ENCODE measurements around the gene PFKFB3.

The PFKFB3 gene

DNA sequence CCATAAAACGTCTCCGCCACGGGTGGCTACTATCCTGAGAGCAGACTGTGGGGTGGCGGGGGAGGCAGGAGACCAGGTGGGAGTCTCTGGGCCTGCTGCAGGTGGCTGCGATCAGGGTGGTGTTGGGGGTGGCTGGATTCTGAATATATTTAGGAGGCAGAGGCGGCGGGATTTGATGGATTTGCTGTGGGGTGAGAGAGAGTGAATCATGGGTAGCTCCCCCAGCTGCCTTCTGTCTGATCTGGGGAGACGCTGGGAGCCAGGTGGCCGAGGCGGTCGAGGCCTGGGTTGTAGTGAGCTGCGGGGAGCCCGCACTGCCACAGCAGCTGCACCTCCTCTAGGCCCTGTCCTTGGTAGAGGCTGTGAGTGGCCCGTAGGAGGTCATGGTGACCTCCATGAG is 48.2 kb upstream of the PFKFB3 start:
- ATAC-seq: no peak
- TF ChIP-seq ISL1 (CRISPR knock-in tag; IDR thresholded peaks at IDR 0.05): no peak
- no peak for TF ChIP-seq ZNF8 (CRISPR knock-in tag; IDR thresholded peaks at IDR 0.05)

DNA sequence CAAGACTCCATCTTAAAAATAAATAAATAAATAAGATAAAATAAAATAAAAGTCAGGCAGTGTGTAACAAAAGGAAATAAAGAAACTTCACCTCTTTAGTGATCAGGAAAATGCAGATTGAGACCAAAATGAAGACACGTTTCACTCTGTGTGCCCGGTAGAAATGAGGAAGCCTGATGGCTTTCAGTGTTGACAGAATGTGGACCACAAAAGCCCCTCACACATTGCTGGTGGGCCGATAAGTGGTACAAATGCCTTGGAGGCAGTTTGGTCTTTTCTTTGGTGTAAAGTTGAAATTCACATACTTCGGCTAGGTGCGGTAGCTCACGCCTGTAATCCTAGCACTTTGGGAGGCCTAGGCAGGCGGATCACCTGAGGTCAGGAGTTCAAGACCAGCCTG is 44.5 kb upstream of the PFKFB3 start:
- TF ChIP-seq, protein P1, sequence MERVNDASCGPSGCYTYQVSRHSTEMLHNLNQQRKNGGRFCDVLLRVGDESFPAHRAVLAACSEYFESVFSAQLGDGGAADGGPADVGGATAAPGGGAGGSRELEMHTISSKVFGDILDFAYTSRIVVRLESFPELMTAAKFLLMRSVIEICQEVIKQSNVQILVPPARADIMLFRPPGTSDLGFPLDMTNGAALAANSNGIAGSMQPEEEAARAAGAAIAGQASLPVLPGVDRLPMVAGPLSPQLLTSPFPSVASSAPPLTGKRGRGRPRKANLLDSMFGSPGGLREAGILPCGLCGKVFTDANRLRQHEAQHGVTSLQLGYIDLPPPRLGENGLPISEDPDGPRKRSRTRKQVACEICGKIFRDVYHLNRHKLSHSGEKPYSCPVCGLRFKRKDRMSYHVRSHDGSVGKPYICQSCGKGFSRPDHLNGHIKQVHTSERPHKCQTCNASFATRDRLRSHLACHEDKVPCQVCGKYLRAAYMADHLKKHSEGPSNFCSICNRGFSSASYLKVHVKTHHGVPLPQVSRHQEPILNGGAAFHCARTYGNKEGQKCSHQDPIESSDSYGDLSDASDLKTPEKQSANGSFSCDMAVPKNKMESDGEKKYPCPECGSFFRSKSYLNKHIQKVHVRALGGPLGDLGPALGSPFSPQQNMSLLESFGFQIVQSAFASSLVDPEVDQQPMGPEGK (CRISPR knock-in tag; IDR thresholded peaks at IDR 0.05; ENCODE audit: borderline replicate concordance): no peak
- TF ChIP-seq ZC3H10 (CRISPR knock-in tag; IDR thresholded peaks at IDR 0.05) (no peak), OSR1 (CRISPR knock-in tag; IDR thresholded peaks at IDR 0.05) (no peak), ZFP3 (CRISPR knock-in tag; IDR thresholded peaks at IDR 0.05) (no peak), BACH2 (CRISPR knock-in tag; IDR thresholded peaks at IDR 0.05; ENCODE audit: borderline replicate concordance) (no peak), GLIS3 (CRISPR knock-in tag; IDR thresholded peaks at IDR 0.05) (no peak)
- TF ChIP-seq, protein P2, sequence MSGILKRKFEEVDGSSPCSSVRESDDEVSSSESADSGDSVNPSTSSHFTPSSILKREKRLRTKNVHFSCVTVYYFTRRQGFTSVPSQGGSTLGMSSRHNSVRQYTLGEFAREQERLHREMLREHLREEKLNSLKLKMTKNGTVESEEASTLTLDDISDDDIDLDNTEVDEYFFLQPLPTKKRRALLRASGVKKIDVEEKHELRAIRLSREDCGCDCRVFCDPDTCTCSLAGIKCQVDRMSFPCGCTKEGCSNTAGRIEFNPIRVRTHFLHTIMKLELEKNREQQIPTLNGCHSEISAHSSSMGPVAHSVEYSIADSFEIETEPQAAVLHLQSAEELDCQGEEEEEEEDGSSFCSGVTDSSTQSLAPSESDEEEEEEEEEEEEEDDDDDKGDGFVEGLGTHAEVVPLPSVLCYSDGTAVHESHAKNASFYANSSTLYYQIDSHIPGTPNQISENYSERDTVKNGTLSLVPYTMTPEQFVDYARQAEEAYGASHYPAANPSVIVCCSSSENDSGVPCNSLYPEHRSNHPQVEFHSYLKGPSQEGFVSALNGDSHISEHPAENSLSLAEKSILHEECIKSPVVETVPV (CRISPR knock-in tag; IDR thresholded peaks at IDR 0.05): no peak

DNA sequence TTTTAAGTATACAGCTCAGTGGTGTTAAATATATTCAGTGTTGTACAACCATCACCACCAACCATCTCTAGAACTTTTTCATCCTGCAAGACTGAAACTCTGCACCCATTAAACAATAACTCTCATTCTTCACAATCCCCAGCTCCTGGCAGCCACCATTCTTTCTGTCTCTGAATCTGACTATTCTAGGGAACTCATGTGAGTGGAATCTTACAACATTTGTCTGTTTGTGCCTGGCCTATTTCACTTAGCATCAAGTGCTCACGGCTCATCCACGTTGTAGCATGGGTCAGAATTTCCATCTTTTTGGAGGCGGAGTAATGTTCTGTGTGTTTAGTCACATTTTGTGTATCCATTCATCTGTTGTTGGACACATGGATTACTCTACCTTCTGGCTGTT is 40.8 kb upstream of the PFKFB3 start:
- no peak for ATAC-seq

More for the DNA sequence above, 44.5 kb upstream of the PFKFB3 start:
- no peak for ATAC-seq

More for the DNA sequence above, 40.8 kb upstream of the PFKFB3 start:
- TF ChIP-seq, protein P3, sequence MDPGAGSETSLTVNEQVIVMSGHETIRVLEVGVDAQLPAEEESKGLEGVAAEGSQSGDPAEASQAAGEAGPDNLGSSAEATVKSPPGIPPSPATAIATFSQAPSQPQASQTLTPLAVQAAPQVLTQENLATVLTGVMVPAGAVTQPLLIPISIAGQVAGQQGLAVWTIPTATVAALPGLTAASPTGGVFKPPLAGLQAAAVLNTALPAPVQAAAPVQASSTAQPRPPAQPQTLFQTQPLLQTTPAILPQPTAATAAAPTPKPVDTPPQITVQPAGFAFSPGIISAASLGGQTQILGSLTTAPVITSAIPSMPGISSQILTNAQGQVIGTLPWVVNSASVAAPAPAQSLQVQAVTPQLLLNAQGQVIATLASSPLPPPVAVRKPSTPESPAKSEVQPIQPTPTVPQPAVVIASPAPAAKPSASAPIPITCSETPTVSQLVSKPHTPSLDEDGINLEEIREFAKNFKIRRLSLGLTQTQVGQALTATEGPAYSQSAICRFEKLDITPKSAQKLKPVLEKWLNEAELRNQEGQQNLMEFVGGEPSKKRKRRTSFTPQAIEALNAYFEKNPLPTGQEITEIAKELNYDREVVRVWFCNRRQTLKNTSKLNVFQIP (CRISPR knock-in tag; IDR thresholded peaks at IDR 0.05; ENCODE audit: borderline replicate concordance, low read depth): no peak
- TF ChIP-seq, protein P4, sequence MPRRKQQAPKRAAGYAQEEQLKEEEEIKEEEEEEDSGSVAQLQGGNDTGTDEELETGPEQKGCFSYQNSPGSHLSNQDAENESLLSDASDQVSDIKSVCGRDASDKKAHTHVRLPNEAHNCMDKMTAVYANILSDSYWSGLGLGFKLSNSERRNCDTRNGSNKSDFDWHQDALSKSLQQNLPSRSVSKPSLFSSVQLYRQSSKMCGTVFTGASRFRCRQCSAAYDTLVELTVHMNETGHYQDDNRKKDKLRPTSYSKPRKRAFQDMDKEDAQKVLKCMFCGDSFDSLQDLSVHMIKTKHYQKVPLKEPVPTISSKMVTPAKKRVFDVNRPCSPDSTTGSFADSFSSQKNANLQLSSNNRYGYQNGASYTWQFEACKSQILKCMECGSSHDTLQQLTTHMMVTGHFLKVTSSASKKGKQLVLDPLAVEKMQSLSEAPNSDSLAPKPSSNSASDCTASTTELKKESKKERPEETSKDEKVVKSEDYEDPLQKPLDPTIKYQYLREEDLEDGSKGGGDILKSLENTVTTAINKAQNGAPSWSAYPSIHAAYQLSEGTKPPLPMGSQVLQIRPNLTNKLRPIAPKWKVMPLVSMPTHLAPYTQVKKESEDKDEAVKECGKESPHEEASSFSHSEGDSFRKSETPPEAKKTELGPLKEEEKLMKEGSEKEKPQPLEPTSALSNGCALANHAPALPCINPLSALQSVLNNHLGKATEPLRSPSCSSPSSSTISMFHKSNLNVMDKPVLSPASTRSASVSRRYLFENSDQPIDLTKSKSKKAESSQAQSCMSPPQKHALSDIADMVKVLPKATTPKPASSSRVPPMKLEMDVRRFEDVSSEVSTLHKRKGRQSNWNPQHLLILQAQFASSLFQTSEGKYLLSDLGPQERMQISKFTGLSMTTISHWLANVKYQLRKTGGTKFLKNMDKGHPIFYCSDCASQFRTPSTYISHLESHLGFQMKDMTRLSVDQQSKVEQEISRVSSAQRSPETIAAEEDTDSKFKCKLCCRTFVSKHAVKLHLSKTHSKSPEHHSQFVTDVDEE (CRISPR knock-in tag; IDR thresholded peaks at IDR 0.05): no peak
- no peak for TF ChIP-seq ZFP3 (CRISPR knock-in tag; IDR thresholded peaks at IDR 0.05)
- no peak for TF ChIP-seq OSR1 (CRISPR knock-in tag; IDR thresholded peaks at IDR 0.05)
- TF ChIP-seq ISL1 (CRISPR knock-in tag; IDR thresholded peaks at IDR 0.05): no peak
- no peak for TF ChIP-seq BACH2 (CRISPR knock-in tag; IDR thresholded peaks at IDR 0.05; ENCODE audit: borderline replicate concordance)
- TF ChIP-seq RARB (CRISPR knock-in tag; IDR thresholded peaks at IDR 0.05): no peak
- no peak for TF ChIP-seq CSDC2 (CRISPR knock-in tag; IDR thresholded peaks at IDR 0.05)
- TF ChIP-seq, protein P2 (CRISPR knock-in tag; IDR thresholded peaks at IDR 0.05): no peak
- TF ChIP-seq, protein P5, sequence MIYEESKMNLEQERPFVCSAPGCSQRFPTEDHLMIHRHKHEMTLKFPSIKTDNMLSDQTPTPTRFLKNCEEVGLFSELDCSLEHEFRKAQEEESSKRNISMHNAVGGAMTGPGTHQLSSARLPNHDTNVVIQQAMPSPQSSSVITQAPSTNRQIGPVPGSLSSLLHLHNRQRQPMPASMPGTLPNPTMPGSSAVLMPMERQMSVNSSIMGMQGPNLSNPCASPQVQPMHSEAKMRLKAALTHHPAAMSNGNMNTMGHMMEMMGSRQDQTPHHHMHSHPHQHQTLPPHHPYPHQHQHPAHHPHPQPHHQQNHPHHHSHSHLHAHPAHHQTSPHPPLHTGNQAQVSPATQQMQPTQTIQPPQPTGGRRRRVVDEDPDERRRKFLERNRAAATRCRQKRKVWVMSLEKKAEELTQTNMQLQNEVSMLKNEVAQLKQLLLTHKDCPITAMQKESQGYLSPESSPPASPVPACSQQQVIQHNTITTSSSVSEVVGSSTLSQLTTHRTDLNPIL (CRISPR knock-in tag; IDR thresholded peaks at IDR 0.05; ENCODE audit: low read depth): no peak
- TF ChIP-seq ZNF8 (CRISPR knock-in tag; IDR thresholded peaks at IDR 0.05): no peak
- no peak for TF ChIP-seq ARNTL (CRISPR knock-in tag; IDR thresholded peaks at IDR 0.05; ENCODE audit: borderline replicate concordance, low read depth)
- no peak for TF ChIP-seq ZFP30 (CRISPR knock-in tag; IDR thresholded peaks at IDR 0.05)
- no peak for TF ChIP-seq TCF4 (CRISPR knock-in tag; IDR thresholded peaks at IDR 0.05; ENCODE audit: borderline replicate concordance)

Data from SK-N-SH treated with all-trans-retinoic acid at 6 μM for 48 hours (cell line).